ENCODE data around the gene LENG1.

LENG1 gene

GRCh38 chr19:54162241-54162805, 2.8 kb upstream of the LENG1 start:
- no peak for DNase-seq

- DNase-seq = no peak
Observed at GRCh38 chr19:54160854-54161253, 1.3 kb upstream of the LENG1 start.

DNA sequence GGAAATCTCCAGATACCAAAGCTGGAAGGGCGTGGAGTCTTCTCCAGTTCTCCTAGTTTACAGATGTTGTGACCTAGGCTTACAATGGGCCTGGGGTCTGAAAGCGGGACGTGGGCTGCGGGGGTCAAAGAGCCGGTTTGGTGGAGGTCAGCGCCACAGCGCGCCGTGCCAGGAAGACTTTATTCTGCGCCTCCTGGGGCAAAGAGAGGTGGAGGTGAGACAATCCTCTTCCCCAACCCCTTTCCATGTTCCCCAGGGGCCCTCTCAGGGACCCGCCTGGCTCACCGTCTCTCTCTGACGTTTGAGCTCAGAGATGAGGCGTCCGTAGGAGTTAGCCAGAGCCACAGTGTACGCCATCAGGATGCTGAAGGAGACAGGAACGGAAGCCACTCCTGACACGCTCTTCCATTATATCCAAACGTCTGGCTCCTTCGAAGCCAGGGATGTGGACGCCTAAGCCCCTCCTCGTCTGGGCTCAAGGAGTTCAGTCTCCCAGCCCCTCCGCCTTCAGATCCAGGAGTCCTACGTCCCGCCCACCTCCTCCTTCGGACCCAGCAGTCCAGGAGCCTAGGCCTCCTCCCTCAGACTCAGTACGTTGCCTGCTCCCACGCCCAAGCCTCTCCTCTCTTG, 776 bp upstream of the LENG1 start:
- DNase-seq = no peak

DNA sequence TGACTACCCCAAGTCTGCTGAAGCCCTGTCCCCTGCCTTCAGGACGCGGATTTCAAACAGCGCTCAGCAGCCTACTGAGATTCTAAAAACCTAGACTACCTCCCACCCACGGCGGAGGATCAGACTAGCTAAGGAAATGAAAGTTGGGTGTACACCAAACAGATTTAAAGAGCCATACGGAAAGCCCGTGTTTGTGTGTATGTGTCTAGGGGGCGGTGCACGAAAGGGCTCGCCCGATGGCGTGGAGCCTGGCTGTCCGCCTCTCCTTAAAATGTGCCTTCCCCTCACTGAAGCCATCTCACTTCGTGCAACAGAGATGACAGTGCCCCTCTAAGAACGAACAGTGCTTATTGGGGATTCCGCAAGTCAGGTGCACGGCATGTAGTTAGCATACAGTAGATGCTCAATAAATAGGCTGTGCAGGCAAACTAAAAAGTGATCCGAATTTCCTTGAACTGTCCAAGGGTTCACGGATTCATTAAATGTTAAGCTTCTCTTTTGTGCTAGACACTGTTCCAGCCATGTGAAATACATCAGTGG, 639 bp downstream of the LENG1 start:
- no peak for DNase-seq

DNA sequence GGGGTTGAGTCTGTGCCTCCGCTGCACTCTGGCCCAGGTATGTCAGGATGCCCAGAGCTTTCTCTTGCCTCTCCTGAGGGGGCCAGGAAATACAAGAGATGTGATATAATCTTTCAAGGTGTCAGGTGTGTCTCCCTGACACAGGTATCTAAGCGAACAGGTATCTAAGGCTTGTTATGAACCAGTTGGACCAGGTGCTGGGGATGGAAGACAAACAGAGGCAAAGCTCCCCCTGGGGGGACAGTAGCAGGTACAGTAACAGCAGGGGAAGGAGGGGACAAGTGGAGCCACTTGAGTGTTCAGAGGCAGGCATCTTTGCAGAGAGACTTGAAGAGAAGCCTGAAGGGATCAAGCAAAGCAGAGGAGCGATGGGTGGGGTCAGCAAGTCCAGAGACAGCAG, 2.6 kb downstream of the LENG1 start:
- DNase-seq = no peak

DNA sequence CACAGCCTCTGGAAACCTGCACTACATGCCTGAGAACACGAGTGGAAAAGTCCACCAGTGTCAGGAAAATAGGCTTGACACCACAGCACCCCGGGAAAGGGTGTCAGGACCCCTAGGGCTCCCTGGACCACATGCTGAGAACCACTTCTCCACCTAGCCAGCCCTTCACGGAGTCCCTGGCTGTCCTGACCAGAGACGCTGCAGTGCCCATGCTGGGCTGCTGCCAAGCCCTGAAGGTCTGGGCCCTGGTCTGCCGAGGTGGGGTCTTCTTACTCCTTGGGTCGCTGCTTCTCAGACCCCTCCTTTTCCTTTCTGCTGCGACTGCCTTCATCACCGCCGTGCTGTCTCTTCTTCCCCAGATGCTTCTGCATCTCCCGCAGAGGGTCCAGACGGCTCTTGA, 3.0 kb downstream of the LENG1 start:
- DNase-seq = no peak

GRCh38 chr19:54155694-54156093, 3.8 kb downstream of the LENG1 start:
- DNase-seq = no peak

DNA sequence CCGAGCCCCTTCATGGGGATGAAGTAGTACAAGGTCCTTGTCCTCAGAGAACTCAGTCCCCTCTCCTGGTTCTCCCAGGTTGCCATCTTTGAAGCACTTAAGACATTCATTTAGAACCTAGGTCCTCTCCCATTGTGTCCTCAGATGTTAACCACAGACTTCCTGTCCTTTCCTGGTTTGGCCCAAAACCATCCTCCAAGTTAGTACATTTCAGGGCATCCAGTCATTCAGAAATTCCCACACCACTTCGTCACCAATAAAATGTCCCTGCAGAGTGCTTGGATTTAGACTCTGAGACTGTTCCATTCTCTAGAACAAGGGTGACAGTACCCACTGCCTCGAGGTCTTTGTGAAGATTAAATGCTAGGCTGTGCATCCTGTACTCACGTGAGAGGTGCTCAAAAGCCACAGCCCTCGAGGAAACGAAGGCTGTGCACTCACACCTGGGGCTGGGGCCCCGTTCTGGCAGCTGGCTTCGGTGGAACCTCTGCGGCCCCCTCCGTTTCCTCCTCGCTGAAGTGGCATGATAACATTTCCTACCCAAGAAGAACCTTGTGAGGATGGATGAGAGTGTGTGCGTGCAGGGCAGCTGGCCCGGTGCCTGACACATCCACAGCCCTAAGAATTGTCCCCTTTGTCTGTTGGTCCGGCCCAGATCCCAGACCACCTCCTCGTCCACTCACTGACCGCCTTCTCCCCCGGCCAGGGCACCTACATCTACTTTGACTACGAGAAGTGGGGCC, 4.7 kb downstream of the LENG1 start:
- no peak for DNase-seq

DNA sequence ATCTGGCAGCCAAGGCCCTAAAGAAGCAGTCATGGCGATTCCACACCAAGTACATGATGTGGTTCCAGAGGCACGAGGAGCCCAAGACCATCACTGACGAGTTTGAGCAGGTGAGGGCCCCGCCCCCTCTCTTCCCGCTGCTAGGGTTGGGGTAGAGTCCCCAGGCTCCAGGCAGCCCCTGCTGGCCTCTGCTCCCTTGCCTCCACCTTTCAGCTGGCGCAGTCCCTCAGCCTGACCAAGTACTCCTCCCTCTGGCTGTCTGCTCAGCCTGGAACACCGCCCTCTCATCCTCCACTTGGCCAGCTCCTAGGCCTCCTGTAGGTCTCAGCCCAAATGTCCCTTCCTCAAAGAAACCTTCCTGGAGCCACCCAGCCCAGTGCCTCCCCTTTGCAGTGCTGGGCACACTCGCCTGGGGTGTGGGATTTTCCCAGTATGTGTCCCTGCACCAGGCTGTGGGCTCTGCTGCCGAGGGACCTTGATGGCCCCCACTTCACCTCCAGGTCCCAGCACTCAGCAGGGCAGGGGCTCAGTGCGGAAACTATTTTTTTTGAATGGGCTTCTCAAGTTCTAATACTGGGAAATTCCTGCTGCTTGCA, 5.7 kb downstream of the LENG1 start:
- DNase-seq = no peak

GRCh38 chr19:54152878-54153524, 6.5 kb downstream of the LENG1 start:
- no peak for DNase-seq

DNA sequence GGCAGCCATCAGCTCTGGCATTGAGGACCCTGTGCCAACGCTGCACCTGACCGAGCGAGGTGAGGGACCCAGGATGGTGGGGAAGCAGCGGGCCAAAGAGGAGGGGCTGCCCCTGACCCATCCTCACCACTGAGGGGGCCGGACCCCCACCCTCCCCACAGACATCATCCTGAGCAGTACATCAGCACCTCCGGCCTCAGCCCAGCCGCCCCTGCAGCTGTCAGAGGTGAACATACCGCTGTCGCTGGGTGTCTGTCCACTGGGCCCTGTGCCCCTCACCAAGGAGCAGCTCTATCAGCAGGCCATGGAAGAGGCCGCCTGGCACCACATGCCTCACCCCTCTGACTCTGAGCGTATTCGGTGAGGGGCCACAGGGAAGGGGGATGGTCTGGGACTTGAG, 7.3 kb downstream of the LENG1 start:
- no peak for DNase-seq

- DNase-seq = no peak
Observed at GRCh38 chr19:54151362-54152035, 8.0 kb downstream of the LENG1 start.

- DNase-seq = no peak
Observed at GRCh38 chr19:54149021-54149812, 10.3 kb downstream of the LENG1 start.

- no peak for DNase-seq
Observed at GRCh38 chr19:54148158-54148557, 11.4 kb downstream of the LENG1 start.

DNA sequence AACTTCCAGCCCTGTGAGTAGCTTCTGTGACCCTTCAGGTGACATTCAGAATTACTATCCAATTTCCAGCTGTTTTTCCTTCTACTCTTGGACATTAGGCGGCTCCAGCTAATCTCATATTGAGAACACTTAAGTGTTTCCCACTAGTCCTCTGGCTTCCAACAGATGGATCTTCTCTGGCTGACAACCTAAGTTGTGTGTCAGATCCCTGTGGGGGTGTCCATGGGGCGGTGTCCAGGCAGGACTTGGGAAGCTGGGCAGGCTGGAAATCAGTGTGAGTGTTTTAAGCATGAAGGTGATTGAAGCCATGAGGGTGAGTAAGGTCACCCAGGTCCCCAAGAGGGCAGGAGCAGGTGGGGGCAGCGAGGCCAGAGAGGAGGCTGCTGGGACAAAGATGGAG, 11.8 kb downstream of the LENG1 start:
- no peak for DNase-seq

DNA sequence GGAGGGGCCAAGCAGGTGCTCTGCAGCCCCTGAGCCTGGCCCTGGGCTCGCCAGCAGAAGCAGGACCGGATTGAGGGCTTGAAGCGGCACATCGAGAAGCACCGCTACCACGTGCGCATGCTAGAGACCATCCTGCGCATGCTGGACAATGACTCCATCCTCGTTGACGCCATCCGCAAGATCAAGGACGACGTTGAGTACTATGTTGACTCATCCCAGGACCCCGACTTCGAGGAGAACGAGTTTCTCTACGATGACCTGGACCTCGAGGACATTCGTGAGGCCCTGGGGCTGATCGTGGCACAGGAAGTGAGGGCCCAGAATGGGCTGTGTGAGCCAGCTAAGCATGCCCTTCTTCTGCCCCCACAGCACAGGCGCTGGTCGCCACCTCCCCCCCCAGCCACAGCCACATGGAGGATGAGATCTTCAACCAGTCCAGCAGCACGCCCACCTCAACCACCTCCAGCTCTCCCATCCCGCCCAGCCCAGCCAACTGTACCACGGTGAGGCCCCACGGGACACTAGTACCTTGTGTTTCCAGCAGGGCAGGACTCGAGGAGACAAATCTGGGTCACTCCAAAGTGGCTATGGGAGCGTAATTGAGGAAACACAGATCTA, 13.9 kb downstream of the LENG1 start:
- DNase-seq = no peak

- no peak for DNase-seq
Observed at GRCh38 chr19:54142166-54142780, 17.2 kb downstream of the LENG1 start.

DNA sequence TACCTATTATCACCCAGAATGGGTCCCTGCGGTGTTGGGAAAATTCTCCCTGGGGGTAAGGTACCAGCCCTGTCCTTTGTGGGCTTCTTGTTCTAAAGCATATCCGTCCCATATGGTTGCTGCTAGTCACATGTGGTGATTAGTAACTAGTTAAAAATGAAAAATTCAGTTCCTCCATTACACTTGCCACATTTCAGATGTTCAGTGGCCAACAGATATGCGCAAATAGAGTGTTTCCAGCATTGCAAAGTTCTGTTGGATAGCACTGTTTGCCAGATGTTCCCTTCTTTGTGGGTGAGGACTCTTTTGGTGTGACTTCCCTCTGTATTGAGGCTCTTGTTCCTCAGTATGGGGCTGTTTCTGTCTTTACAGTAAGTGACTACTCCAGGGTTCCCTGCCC, 18.2 kb downstream of the LENG1 start:
- DNase-seq = no peak

GRCh38 chr19:54138489-54139256, 20.8 kb downstream of the LENG1 start:
- DNase-seq = no peak
